Stimulated activated CD4-positive, alpha-beta T cell treated with anti-CD3 and anti-CD28 coated beads, Interleukin-15, amount 100 ng/mL, for 48 hours (primary cell): Measurements from ENCODE around the gene PAIP1.
"Not testable (repeated sequence)": the region's sequence is repeated elsewhere in the genome, so short reads cannot be mapped to it uniquely, and the experiment has no call there.

Experiments used
- DNase-seq, 2 donors: peaks; one replicate each; pipeline ENCODE4 v3.0.0-alpha.2; 2020; ENCODE audit warnings: low read depth in 2 of 2

The PAIP1 gene

DNA sequence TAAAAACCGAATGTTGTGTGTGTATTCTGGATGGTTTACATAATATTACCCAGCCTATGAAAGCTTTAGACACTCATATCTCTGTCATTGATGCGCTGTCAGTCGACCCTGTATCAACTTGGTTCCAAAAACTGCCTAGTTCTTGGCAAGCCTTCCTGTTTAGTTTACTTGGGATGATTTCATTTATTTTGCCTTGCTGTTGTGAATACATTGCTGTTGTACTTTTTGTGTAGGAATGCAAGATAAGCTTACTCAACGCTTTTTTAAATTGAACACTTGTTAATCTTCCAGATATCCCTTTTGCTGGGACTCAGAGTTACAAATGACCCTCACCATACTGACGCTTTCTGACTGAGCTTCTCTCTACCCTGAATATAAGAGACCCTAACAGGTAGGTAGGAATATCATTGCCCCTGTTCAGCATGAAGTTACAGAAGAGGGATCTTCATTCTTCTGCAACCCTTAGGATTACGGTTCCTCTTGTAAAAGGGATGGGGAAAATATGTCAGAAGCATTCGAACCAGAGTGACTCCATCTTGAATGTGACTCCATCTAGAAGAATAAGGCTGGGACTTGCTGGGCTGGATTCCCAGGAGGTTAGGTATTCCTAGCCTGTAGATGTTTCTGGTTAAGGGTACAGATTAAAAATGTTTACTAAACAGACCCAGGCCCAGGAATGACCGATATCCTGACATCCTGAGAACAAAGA, 13.7 kb upstream of the PAIP1 start:
- DNase-seq = no peak

DNA sequence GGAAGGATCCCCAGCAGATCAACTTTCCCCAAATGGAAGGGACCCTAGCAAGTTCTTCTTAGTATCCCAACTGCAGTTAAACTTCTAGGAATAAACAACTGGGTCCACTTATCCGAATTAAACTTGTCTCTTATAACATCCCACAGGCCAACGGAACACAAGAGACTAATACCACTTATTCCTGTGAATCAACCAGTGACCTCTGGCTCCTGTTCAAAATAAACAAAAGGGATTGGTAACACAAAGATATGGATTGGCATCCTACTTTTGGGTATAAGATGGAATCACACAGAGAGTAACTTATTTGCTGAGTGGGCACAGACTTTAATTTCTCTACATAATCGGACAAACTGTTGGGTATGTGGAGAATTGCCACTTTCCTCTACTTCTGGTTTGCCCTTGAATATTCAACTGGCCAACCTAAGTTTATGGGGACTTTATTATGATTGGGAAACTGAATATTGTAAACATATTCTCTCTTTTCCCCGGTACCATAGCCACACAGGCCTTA, 12.4 kb upstream of the PAIP1 start:
- no peak for DNase-seq

DNA sequence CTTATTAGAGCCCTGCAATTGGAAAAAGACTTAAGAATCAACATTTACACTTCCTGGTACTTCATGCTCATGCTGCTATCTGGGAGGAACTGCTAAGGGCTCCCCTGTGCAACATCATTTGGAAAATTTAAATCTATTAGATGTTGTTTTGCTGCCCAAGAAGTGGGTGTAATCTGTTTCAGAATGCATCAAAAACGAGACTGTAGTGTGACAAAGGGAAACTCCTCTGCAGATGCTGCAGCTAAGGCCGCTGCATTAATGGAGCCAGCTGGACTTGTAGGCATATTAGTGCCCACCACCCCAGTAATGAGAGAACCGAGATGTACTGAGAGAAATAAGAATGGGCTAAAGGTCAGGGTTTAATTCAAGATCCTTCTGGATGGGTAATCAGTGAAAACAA, 11.1 kb upstream of the PAIP1 start:
- DNase-seq = no peak

DNA sequence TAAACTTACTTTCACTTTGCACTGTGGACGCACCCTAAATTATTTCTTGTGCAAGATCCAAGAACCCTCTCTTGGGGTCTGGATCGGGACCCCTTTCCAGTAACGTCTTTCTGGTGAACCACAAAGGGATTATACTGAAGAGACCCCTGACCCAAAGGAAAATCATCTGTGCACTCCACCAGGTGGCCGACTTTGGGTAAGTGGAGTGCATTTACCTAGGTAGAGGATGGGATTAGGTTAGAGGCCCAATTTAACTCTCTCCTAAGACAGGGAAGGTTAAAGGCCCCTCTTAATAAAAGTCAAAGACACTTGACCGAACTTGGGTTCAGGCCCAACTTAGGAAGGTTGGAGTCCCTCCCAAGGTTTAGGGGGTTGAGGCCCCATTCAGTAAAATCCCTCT, 8.2 kb upstream of the PAIP1 start:
- DNase-seq = no peak

DNA sequence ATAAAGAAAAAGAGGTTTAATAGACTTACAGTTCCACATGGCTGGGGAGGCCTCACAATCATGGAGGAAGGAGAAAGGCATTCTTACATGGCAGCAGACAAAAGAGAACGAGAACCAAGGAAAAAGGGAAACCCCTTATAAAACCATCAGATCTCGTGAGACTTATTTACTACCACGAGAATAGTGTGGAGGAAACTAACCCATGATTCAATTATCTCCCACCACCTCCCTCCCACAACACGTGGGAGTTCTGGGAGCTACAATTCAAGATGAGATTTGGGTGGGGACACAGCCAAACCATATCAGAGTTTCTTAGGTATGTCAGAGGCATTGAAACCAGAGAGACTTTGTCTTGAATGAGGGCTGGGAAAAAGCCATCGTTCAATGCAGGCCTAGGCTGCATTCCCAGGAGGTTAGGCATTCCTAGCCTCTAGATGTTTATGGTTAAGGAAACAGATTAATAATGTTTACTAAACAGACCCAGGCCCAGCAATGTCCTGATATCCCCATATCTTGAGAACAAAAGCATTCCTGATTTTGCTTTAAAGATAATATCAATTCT, 7.5 kb upstream of the PAIP1 start:
- DNase-seq = no peak

DNA sequence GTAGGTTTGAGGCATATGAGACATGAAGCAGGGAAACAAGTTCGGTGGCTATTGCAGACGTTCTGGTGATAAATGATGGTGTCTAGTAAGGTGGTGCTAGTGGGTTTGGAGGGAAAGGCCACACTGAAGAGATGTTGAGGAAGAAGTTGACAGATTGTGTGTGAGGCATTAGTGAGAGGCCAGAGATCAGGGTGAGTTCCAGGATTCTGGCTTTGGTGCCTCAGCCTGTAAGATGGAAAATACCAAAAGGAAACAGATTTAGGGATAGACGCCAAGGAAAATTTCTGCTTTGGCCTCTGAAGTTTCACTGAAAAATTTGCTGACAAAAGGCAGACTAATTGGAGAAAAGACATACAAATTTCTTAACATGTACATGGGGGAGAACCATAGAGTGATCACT, 6.4 kb upstream of the PAIP1 start:
- DNase-seq = no peak

DNA sequence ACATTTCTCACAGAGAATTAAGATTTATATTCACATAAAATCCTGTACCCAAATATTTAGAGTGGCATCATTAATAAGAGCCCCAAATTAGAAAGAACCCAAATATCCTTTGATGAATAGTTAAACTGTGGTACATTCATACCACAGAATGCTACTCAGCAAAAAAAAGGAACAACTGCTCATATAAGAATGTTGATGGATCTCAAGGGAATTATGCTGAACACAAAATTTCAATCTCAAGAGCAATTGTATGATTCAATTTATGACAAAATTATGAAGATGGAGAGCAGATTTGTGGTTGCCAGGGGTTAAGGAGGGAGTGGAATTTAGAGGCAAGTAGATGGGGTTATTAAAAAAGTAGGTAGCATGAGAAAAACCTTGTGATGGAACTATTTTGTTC, 4.5 kb upstream of the PAIP1 start:
- DNase-seq = no peak

DNA sequence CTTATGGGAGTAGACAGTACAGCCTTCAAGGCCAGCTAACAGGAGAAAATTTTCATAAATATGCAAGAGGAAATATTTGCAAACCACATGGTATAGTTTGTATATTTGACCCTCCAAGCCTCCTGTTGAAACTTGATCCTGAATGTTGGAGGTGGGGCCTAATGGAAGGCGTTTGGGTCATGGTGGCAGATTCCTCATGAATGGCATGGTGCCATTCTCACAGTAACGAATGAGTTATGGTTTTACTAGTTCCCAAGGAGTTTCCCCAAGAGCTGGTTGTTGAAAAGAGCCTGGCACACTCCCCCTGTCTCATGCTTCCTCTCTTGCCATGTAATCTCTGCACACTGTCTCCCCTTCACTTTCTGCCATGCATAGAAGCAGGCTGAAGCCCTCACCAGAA, 3.3 kb upstream of the PAIP1 start:
- no peak for DNase-seq

DNA sequence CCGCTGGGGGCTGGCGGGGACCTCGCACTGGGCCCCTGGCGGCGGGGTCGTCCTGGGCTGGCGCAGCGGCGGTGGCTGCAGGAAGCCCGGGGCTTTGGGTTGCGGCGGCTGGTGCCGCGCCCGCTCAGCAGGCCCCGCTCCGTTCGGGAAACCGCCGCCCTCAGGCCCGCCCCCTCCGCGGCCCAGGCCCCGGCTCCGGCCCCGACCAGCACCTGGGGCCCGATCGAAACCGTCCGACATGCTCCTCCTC, 345 bp downstream of the PAIP1 start:
- not testable (repeated sequence) for DNase-seq

DNA sequence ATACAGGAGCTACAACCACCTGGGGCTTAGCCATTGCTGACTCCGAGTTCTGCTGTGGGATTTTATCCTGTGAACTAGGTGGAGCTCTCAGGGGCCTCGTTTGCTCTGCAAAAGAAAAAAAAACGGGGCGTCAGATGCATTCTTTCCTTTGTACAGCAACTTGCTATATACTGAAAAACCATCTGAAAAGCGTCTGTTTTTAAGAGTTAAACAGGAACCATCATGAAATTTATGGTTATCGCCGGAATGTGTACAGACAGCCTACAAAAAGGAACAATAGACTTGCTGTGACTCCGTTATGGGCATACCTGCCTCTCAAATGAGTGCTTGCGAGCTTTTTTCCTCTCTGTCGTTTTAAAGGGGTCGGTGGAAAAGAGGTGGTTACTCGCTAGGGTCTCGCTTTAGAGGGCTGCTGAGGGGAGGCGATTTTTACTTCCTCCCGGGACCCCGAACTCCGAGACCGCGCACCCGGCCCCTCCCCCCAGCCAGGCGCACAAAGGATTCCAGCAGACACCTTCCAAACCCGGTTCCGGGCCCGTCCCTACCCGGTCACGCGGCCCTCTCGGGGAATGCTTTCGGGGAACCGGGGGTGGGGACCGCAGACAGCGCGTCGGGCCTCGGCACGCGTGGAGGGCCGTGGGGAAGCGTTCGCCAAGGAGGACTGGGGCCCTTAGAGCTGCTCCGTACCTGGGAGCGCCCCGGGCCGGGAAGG, 826 bp downstream of the PAIP1 start:
- peak; percentile 15 to 32 for DNase-seq

DNA sequence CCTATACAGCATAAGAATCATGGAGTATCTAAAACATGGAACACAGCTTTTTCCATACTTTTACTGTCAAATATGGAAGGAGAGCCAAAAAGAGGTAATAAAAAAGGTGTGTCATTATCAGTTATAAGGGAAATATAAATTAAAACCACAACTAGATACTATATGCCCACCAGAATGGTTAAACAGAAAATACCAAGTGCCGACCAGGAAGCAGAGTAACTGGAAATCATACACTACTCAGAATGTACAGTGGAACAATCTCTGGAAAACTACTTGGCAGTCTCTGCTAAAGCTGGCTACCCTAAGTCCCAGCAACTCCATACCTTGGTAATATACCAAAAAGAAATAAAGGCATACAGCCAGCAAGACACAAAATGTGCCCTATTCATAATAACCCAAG, 2.4 kb downstream of the PAIP1 start:
- DNase-seq = no peak

DNA sequence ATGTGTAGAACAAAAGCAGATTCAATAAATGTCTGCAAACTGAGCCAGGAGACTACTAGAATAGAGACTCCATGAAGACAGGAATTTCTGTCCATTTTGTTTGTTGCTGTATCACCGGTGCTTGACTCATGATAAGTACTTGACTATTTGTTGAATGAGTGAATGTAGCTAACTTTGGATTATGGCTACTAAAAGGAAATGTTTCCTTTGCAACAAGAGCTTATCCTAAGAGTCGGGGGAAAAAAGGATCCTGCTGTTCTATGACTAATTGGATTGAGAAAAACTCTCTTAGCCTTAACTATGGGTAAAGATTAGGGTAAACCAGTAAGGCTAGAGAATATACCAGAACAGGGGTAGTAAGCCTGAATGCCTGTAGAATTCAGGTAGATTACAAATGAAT, 3.5 kb downstream of the PAIP1 start:
- no peak for DNase-seq

DNA sequence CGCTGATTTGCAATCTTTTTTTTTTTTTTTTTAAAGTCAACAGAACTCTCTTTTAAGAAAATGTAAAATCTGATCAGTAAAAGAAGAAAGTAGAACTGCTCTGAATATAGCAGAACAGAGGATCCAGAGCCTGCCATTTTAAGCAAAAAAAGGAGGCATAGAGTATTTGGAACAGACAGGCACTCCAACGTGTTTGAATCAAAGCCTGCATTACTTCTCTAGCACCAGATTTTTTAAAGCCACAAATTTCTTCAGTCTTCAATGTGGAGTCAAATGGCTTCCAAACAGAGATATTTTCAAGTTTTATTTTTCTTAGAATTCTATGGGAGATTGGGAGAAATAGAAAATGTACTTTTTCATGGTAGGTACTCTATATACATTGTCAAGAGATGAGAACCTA, 5.1 kb downstream of the PAIP1 start:
- DNase-seq = no peak

DNA sequence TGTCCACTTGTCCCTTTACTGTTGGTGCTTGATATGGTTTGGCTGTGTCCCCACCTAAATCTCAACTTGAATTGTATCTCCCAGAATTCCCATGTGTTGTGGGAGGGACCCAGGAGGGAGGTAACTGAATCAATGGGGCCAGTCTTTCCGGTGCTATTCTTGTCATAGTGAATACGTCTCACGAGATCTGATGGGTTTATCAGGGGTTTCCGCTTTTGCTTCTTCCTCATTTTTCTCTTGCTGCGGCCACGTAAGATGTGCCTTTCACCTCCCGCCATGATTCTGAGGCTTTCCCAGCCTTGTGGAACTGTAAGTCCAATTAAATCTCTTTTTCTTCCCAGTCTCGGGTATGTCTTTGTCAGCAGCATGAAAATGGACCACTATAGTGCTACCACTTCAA, 7.6 kb downstream of the PAIP1 start:
- DNase-seq = not testable (repeated sequence)

DNA sequence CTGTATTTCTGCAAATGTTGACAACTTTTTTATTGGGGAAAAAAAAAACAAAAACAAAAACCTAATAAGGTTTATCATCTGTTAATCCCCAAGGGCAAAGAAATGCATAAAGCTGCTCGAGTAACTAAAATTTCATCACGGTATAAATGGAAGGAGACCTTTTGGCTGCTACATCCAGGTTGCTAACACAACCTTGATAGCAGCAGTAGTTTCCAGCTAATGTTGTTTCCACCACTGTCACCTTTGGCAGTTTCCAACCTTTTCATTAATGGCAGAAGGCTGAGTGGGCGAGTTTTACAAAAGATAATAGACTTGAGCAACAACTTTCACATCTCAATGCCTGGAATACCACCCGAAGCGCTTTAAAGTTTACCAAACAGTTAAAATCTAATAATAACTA, 8.5 kb downstream of the PAIP1 start:
- no peak for DNase-seq

DNA sequence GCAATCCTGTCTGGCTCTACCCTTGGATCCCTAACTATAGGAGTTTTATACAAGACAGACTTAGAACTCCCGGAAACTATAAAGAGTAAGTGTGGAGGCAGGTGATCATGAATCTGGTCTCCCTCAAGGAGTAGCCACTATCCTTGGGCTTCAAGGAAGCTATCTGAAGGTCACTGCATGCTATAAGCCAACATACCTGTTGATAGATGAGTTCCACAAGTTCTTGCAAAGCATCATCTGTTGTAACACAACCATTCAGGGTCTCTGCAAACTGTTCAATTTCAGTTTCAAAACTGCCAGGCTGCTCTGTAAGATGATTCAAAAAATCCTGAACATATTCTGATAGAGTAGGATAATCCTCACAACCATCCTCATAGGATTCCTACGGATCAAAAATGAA, 9.3 kb downstream of the PAIP1 start:
- no peak for DNase-seq

DNA sequence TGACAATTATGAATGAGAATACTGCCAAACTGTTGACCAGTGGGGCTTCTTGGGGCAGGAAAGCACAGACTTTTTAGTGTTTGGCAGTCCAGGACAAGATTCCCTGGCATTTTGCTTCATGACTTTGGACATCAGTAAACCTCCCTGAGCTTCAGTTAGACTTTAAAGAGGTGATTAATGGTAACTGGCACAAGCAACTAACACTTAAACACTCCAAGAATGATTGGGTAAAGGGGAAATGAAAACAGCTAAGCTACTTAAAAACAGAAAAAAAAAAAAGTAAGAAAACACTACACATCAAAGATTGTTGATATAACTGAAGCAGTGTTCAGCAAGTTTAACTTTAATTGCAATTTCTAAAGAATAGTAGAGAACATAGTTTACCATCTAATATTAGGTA, 13.4 kb downstream of the PAIP1 start:
- no peak for DNase-seq

DNA sequence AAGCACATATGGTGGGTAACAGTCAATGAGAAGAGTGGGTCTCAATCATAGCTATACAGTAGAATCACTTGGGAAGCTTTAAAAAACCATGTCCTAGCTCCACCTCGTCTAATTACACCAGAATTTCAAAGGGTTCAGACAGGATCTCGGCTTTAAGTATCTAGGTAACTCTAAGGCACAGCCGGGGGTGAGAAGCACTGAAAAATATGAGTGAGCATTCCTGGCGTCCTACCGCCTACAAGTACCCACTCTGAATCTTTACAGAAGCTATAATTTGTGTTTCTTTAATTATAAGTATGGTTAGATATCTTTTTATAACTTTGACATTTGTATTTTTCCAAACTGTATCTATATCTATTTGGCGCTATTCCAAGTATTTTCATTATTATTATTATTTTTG, 16.1 kb downstream of the PAIP1 start:
- DNase-seq = no peak

DNA sequence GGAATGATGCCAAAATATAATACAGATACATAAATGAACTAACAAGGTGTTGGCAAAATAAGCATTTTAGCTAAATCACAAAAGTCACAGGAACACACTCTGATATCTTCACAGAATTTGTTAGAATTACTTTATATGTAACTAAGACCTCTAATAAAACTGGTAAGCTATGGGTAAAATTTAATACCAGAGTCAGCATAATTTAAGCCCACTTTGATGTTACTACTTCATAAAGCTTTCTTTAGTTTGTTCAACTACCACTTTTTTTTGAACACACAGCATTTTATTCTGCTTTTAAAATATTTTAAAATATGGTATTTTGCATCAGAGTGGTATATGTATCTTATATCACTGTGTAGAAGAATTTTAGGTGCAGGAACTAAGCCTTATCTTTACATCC, 19.9 kb downstream of the PAIP1 start:
- no peak for DNase-seq

DNA sequence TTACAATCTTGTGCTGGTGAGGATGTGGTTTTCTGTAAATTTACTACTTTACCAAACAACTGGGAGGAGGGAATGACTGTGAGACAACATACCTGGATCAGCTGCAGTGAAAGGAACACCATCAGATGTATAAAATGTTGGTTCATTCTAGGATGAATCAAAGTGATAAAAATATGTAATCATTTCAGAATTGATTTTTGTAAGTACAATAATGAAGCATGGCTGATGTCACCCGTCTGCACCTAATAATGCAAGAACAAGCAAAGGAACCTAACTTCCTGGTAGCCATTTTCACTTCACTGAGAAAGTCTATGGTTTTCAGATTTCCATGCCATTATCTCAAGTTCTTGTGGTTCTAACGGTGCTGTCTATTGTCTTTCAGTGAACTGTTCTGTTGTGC, 23.2 kb downstream of the PAIP1 start:
- DNase-seq = no peak

DNA sequence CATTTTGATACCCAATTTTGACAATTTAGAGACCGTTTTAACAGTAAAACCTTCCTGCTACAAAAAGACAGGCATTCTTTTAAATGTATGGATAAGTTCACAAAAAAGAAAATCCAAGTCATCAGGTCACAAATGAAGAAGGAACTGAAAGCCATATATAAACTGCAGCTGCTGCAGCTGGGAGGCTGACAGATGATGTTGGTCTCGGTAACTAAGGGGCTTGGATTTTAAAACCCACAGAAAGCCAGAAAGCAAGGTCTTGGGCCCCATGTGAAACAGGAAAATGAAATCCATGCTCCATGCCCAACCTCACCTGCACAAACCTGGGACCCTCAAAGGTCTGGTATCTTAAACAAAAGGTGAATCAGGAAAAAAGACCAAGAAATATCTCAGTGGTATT, 26.2 kb downstream of the PAIP1 start:
- DNase-seq = no peak

DNA sequence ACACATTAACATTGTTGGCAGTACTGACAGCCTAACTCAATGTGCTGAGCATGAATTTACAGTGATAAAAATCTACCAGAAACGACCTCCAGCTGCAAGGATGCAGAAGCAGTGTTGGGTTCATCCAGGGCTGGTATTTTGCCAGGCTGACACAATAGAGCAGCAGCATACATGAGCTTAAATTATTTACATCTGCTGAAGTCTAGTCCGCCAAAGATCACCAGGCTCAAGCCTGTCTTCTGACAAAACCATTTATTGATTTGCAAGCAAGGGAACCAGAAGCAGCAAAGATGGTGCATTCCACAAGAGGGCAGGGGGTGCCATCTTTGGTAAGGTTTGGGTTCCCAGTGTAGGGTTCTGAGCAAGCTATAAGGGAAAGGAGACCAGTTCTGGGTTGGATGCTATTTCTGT, 33.2 kb downstream of the PAIP1 start:
- no peak for DNase-seq

DNA sequence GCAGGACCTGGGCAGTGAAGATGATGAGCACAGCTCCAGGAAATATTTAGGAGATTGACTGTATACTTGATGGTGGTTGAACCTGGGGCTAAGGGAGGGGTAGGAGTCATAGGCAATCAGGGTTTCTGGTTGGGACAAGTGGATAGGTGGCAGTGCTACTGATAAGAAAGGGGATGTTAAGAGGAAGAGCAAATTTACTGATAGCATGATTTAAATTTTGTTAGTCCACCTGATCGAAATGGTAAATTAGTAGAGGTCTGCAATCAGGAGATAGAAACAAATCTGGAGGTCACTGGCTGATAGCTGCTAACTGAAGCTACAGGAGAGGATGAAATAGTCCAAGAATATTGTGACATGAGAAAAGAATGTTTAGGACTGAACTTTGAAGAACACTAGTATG, 36.3 kb downstream of the PAIP1 start:
- DNase-seq = no peak

DNA sequence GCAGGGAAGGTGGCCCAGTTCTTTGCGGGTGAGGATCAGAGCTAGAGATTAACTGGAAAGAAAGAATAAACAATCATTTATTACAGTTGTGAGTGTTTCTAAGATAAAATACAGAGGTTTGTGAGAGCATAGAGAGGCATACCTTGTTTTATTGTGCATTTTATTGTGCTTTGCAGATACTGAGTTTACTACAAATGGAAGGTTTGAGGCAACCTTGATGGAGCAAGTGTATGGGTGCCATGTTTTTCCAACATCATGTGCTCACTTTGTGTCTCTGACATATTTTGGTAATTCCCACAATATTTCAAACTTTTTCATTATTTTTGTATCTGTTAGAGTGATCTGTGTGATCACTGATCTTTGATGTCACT, 41.2 kb downstream of the PAIP1 start:
- DNase-seq = no peak
